HepG2 (cell line): ENCODE results near the gene DGCR8. TPM values are rescaled to one million over a fixed set of nuclear protein-coding genes. Genes with fewer than 3 reads are reported as not detected.
A peak's percentile ranks its signal among the peaks of the same experiment; 100 is the strongest.

Source experiments
- AHR ChIP-seq: IDR thresholded peaks from 2 replicates; pipeline ENCODE4 v1.6.1; 2018; ENCODE audit warnings: missing genetic modification reagents, missing compliant biosample characterization
- BATF2 ChIP-seq: sonication (generic); formaldehyde crosslinking; IDR thresholded peaks from 2 replicates; pipeline ENCODE4 v1.8.0; 2022; ENCODE audit warnings: mild to moderate bottlenecking, missing genetic modification reagents, moderate library complexity
- DR1 ChIP-seq: sonication (generic); formaldehyde crosslinking; IDR thresholded peaks from 2 replicates; pipeline ENCODE4 v1.8.0; 2021; ENCODE audit warnings: mild to moderate bottlenecking, missing genetic modification reagents, inconsistent platforms
- E2F2 ChIP-seq: sonication (generic); formaldehyde crosslinking; IDR thresholded peaks from 2 replicates; pipeline ENCODE4 v1.4.0; 2020; ENCODE audit warnings: missing genetic modification reagents, borderline replicate concordance
- HNRNPH1 ChIP-seq: fragments of 200-400 bp; formaldehyde crosslinking; optimal IDR thresholded peaks from 2 replicates; pipeline ENCODE3; 2017; ENCODE audit warnings: mild to moderate bottlenecking, low read depth, low read length
- HOMEZ ChIP-seq: IDR thresholded peaks from 2 replicates; pipeline ENCODE4 v1.6.1; 2016; ENCODE audit warnings: low read depth
- IRF2 ChIP-seq: IDR thresholded peaks from 2 replicates; pipeline ENCODE4 v1.6.1; 2018; ENCODE audit warnings: missing genetic modification reagents, missing compliant biosample characterization
- KAT8 ChIP-seq: IDR thresholded peaks from 2 replicates; pipeline ENCODE4 v1.6.1; 2016; ENCODE audit warnings: missing genetic modification reagents, missing compliant biosample characterization
- KDM3A ChIP-seq: IDR thresholded peaks from 2 replicates; pipeline ENCODE4 v1.6.1; 2018; ENCODE audit warnings: low read depth, missing compliant biosample characterization
- MBNL3 ChIP-seq: fragments of 250-450 bp; sonication (Bioruptor Pico); conservative IDR thresholded peaks from 2 replicates; pipeline ENCODE4 v1.8.0; 2022; ENCODE audit warnings: mild to moderate bottlenecking, inconsistent platforms
- NR0B2 ChIP-seq: sonication (generic); formaldehyde crosslinking; IDR thresholded peaks from 2 replicates; pipeline ENCODE4 v1.4.0; 2020; ENCODE audit warnings: mild to moderate bottlenecking, missing genetic modification reagents
- POLR2G ChIP-seq: fragments of 200-400 bp; formaldehyde crosslinking; IDR thresholded peaks from 2 replicates; pipeline ENCODE4 v1.6.1; 2018; ENCODE audit warnings: mild to moderate bottlenecking, low read depth, low read length, moderate library complexity
- RAD21 ChIP-seq: fragments of 450-650 bp; formaldehyde crosslinking; IDR thresholded peaks from 2 replicates; pipeline ENCODE4 v1.5.0; 2020; ENCODE audit warnings: mild to moderate bottlenecking
- SOX6 ChIP-seq, 2 experiments: fragments of 450-650 bp in 1 of 2; sonication (generic) in 1 of 2; formaldehyde crosslinking in 1 of 2; IDR thresholded peaks; 2 replicates each; pipeline versions ENCODE4 v1.4.0 to v1.6.1; 2017 to 2020; ENCODE audit warnings: antibody characterized with exemption in 1 of 2, mild to moderate bottlenecking in 1 of 2, missing genetic modification reagents in 1 of 2
- SRSF1 ChIP-seq: fragments of 200-400 bp; formaldehyde crosslinking; optimal IDR thresholded peaks from 2 replicates; pipeline ENCODE3; 2017; ENCODE audit warnings: mild to moderate bottlenecking, low read depth, low read length, moderate library complexity
- TEF ChIP-seq: sonication (generic); formaldehyde crosslinking; IDR thresholded peaks from 2 replicates; pipeline ENCODE4 v1.5.0; 2020; ENCODE audit warnings: missing genetic modification reagents
- TFE3 ChIP-seq: IDR thresholded peaks from 2 replicates; pipeline ENCODE4 v1.6.1; 2016
- THAP11 ChIP-seq: IDR thresholded peaks from 2 replicates; pipeline ENCODE4 v1.6.1; 2016; ENCODE audit warnings: missing biosample characterization, missing genetic modification reagents
- ZFP36L2 ChIP-seq: sonication (generic); formaldehyde crosslinking; IDR thresholded peaks from 2 replicates; pipeline ENCODE4 v1.4.0; 2020; ENCODE audit warnings: missing genetic modification reagents
- ZMYM4 ChIP-seq: sonication (generic); formaldehyde crosslinking; IDR thresholded peaks from 2 replicates; pipeline ENCODE4 v1.8.1; 2023; ENCODE audit warnings: mild to moderate bottlenecking, missing genetic modification reagents
- ZNF274 ChIP-seq: sonication (generic); formaldehyde crosslinking; IDR thresholded peaks from 2 replicates; pipeline ENCODE4 v1.5.1; 2020; ENCODE audit warnings: mild to moderate bottlenecking, missing genetic modification reagents
- ZNF484 ChIP-seq: sonication (generic); formaldehyde crosslinking; IDR thresholded peaks from 2 replicates; pipeline ENCODE4 v1.5.1; 2020; ENCODE audit warnings: mild to moderate bottlenecking, low read depth, missing genetic modification reagents, borderline replicate concordance
- ZNF672 ChIP-seq: sonication (generic); formaldehyde crosslinking; IDR thresholded peaks from 2 replicates; pipeline ENCODE4 v1.8.1; 2022; ENCODE audit warnings: missing genetic modification reagents
- polyA plus RNA-seq, 8 experiments: library from polyadenylated mRNA; depleted of rRNA in 3 of 8; stranded (reverse) in 7 of 8; unstranded in 1 of 8; fragments of >200 nt; fragmentation: Illumina TruSeq in 4 of 8; extraction: Trizol in 4 of 8; gene quantifications; 2 replicates each; pipeline versions ENCODE4 v1.2.1 to v1.2.3, GENCODE V29; 2011 to 2016; ENCODE audit warnings: low read depth in 4 of 8, missing spikeins in 1 of 8, mixed read lengths in 1 of 8; ENCODE audit not compliant: insufficient read depth in 1 of 8
- total RNA-seq, 5 experiments: library from RNA; depleted of rRNA; stranded (reverse); fragments of >200 nt; fragmentation: Illumina TruSeq; extraction: Trizol; gene quantifications; 2 replicates each; pipeline ENCODE4 v1.2.3, GENCODE V29; 2016; ENCODE audit warnings: low read depth in 1 of 5

The DGCR8 gene
- total and polyA plus RNA-seq, 2 of the 13 experiments (the other 11 are each of a cell fraction or from before 2014, with no cell fraction given), result 10.2 to 23.2 TPM

- TF ChIP-seq ZNF484 (no peak), ZNF274 (CRISPR knock-in tag) (peak; percentile 41; the same call in 1 of the 2 replicates), HNRNPH1 (no peak), E2F2 (CRISPR knock-in tag) (peak; percentile 99), ZMYM4 (CRISPR knock-in tag) (0 out of 2 replicates have a peak, but pooled peaks have one; percentile 14), HOMEZ (CRISPR knock-in tag) (0 out of 2 replicates have a peak, but pooled peaks have one; percentile 39), RAD21 (CRISPR knock-in tag) (peak; percentile 13; the same call in 1 of the 2 replicates), IRF2 (CRISPR knock-in tag) (peak; percentile 84; the same call in 1 of the 2 replicates), SRSF1 (no peak), ZFP36L2 (CRISPR knock-in tag) (peak; percentile 60; the same call in 1 of the 2 replicates), DR1 (CRISPR knock-in tag) (peak; percentile 86), MBNL3 (CRISPR knock-in tag) (no peak), NR0B2 (CRISPR knock-in tag) (peak; percentile 82), BATF2 (CRISPR knock-in tag) (peak; percentile 90), POLR2G (peak; percentile 94), THAP11 (CRISPR knock-in tag) (peak; percentile 93), AHR (peak; percentile 85; the same call in 1 of the 2 replicates), ZNF672 (CRISPR knock-in tag) (no peak), KDM3A (CRISPR knock-in tag) (peak; percentile 85; the same call in 1 of the 2 replicates), KAT8 (CRISPR knock-in tag) (peak; percentile 95), TFE3 (CRISPR knock-in tag) (peak; percentile 73; the same call in 1 of the 2 replicates), TEF (CRISPR knock-in tag) (0 out of 2 replicates have a peak, but pooled peaks have one; percentile 38), SOX6 (IDR thresholded peaks at IDR 0.05) (no peak), SOX6 (CRISPR knock-in tag; IDR thresholded peaks at IDR 0.05) (peak; percentile 56; the same call in 1 of the 2 replicates)
These were observed at the start of gene DGCR8 (continued) for GRCh38 chr22:20079745-20080444.
